Kidney (tissue), 14 donors: ENCODE results near the gene CNTN6. TPM values are rescaled to one million over a fixed set of nuclear protein-coding genes. Genes with fewer than 3 reads are reported as not detected.

Source experiments
- DNase-seq, 5 donors: peaks; one replicate each; pipeline ENCODE4 v3.0.0-alpha.2; 2013 to 2020
- FAIRE-seq: peaks from 2 replicates; lab custom pipeline; 2012; peaks lifted over from hg19 to GRCh38; lab: Jason Lieb, UNC
- H3K27ac ChIP-seq, 2 donors: one replicate each; pipeline ENCODE4 v1.7.0; 2013; ENCODE audit warnings: low read depth in 2 of 2, low read length in 2 of 2, inconsistent platforms in 1 of 2
- H3K27me3 ChIP-seq: one replicate; pipeline ENCODE4 v1.7.1; 2013; ENCODE audit warnings: low read length, inconsistent platforms; ENCODE audit not compliant: control insufficient read depth, insufficient read depth
- H3K36me3 ChIP-seq, 3 donors: one replicate each; pipeline versions ENCODE4 v1.7.0 to v1.7.1; 2013; ENCODE audit warnings: low read length in 3 of 3, control low read depth in 1 of 3, inconsistent platforms in 1 of 3; ENCODE audit not compliant: insufficient read depth in 3 of 3, control insufficient read depth in 2 of 3
- H3K4me1 ChIP-seq, 3 donors: one replicate each; pipeline versions ENCODE4 v1.7.0 to v1.7.1; 2013; ENCODE audit warnings: low read length in 3 of 3, inconsistent platforms in 1 of 3, low read depth in 1 of 3; ENCODE audit not compliant: control insufficient read depth in 2 of 3, insufficient read depth in 2 of 3
- H3K4me3 ChIP-seq, 3 donors: one replicate each; pipeline versions ENCODE4 v1.7.0 to v1.8.1; 2013; ENCODE audit warnings: low read length in 3 of 3, control low read depth in 1 of 3, inconsistent platforms in 1 of 3
- H3K9ac ChIP-seq, 3 donors: one replicate each; pipeline versions ENCODE4 v1.7.0 to v1.7.1; 2013; ENCODE audit warnings: low read length in 3 of 3, control low read depth in 1 of 3, inconsistent platforms in 1 of 3
- H3K9me3 ChIP-seq, 3 donors: one replicate each; pipeline versions ENCODE4 v1.7.0 to v1.7.1; 2013; ENCODE audit warnings: low read length in 3 of 3, control low read depth in 1 of 3, inconsistent platforms in 1 of 3; ENCODE audit not compliant: control insufficient read depth in 2 of 3, insufficient read depth in 1 of 3
- CTCF ChIP-seq: IDR thresholded peaks from 3 replicates; pipeline ENCODE4 v1.5.1; 2012; ENCODE audit warnings: mild to moderate bottlenecking, moderate library complexity, borderline replicate concordance; ENCODE audit not compliant: insufficient read depth; ENCODE audit errors: extremely low read depth
- intact Hi-C: fragments of 100-400 bp; cut with DNase I; formaldehyde crosslinking; loops from one replicate; pipeline ENCODE4 v1.11.1; 2022
- polyA plus RNA-seq: library from polyadenylated mRNA; stranded (reverse); fragments of 350-450 nt; fragmentation: Illumina TruSeq; extraction: RNeasy Lipid Tissue Mini Kit (QIAGEN cat#74804); gene quantifications from one replicate; pipeline ENCODE4 v1.2.3, GENCODE V29; 2014; ENCODE audit warnings: low read depth, low replicate concordance; ENCODE audit not compliant: insufficient read depth
- total RNA-seq: library from RNA; stranded (reverse); fragmentation: NEBNext Ultra II Directional; extraction: Animal tissue kit (Norgen Biotek cat#: 25700); gene quantifications from one replicate; pipeline ENCODE4 v1.2.1, GENCODE V29; 2021
- donor health status: control.
- donor health status: control.
- donor health status: control.
- donor health status: control.
- donor health status: control.
- donor health status: DM: yes; HTN: yes; CAD: no.
- donor health status: Normal renal cell carcinoma (clear cell type).

The CNTN6 gene
- total and polyA plus RNA-seq, 2 donors from 2014 or later, result 0.11 to 0.25 TPM

GRCh38 chr3:1423566-1424089, 330.8 kb downstream of the CNTN6 start:
- Histone ChIP-seq H3K9me3 (no peaks in the 10 kb centered on the region), H3K27me3 (no peaks in the 10 kb centered on the region), H3K4me1 (no peaks in the 10 kb centered on the region), H3K27ac (no peak overlapping the region), H3K4me3 (no peak overlapping the region), H3K9ac (no peak overlapping the region), H3K36me3 (no peaks in the 10 kb centered on the region)
- no peak for TF ChIP-seq CTCF
- DNase-seq (no peak), FAIRE-seq (no peak)
- intact Hi-C loops, result no loop called here

- no peaks in the 10 kb centered on the region for H3K36me3 ChIP-seq
- FAIRE-seq, result no peak
- no peak overlapping the region for H3K4me3 ChIP-seq
- TF ChIP-seq CTCF, result peak; percentile 14
- no peaks in the 10 kb centered on the region for H3K27me3 ChIP-seq
- DNase-seq, result no peak
- no peak overlapping the region for H3K27ac ChIP-seq
- H3K9me3 ChIP-seq, result no peaks in the 10 kb centered on the region
- no peak overlapping the region for H3K9ac ChIP-seq
- intact Hi-C loops, result no loop called here
- no peaks in the 10 kb centered on the region for H3K4me1 ChIP-seq
These were observed 346.6 kb downstream of the CNTN6 start for GRCh38 chr3:1439395-1439794.

- intact Hi-C loops, result no loop called here
- no peak for FAIRE-seq
- H3K9ac ChIP-seq, result no peak overlapping the region
- H3K4me1 ChIP-seq, result no peaks in the 10 kb centered on the region
- no peak overlapping the region for H3K4me3 ChIP-seq
- H3K27ac ChIP-seq, result no peak overlapping the region
- no peaks in the 10 kb centered on the region for H3K9me3 ChIP-seq
- no peaks in the 10 kb centered on the region for H3K27me3 ChIP-seq
- DNase-seq, result no peak
- no peak for TF ChIP-seq CTCF
- no peaks in the 10 kb centered on the region for H3K36me3 ChIP-seq
These were observed 349.4 kb downstream of the CNTN6 start for GRCh38 chr3:1442271-1442670.

- DNase-seq, result peak in 2 of 5 donors; percentile 64 to 66
- H3K36me3 ChIP-seq, result no peaks in the 10 kb centered on the region
- no peaks in the 10 kb centered on the region for H3K9me3 ChIP-seq
- no peak overlapping the region for H3K4me3 ChIP-seq
- no peaks in the 10 kb centered on the region for H3K4me1 ChIP-seq
- no peak for FAIRE-seq
- H3K27ac ChIP-seq, result no peak overlapping the region
- intact Hi-C loops, result no loop called here
- no peak for TF ChIP-seq CTCF
- H3K9ac ChIP-seq, result no peak overlapping the region
- no peaks in the 10 kb centered on the region for H3K27me3 ChIP-seq
These were observed 351.4 kb downstream of the CNTN6 start for GRCh38 chr3:1444195-1444594.
